ENCODE measurements around the gene KRT83. TPM values are rescaled to one million over a fixed set of nuclear protein-coding genes. Genes with fewer than 3 reads are reported as not detected.
"Not testable (repeated sequence)": the region's sequence is repeated elsewhere in the genome, so short reads cannot be mapped to it uniquely, and the experiment has no call there.

The KRT83 gene
- total RNA-seq, 1 donor from 2014 or later: not detected

DNA sequence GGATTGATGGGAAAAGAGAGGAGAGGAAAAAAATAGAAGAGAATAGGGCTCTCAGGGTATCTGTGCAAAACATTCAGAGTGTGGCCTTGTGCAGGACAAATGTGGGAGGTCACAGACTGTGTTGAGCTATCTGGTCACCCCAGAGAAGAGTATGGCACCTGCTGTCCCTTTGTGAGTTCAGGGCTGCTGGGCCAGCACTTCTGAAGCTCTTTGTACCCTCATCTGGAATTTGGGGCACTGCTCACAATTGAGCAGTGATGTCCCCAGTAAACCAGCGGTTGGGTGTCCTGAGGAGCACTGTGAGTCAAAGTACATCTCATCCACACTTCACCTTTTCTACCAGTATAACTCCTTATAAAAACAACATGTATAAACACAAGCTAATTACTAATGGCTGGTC, 27.3 kb downstream of the KRT83 start:
- peak in 1 of 2 donors; percentile 77 for DNase-seq (ENCODE audit: extremely low spot score in 2 of 2)
- H3K27ac ChIP-seq: no peak overlapping the region
- H3K4me1 ChIP-seq: no peaks in the 10 kb centered on the region
- H3K27me3 ChIP-seq: no peaks in the 10 kb centered on the region
- TF ChIP-seq POLR2A (IDR thresholded peaks at IDR 0.05): no peak
- no peak for TF ChIP-seq POLR2AphosphoS5 (IDR thresholded peaks at IDR 0.05; ENCODE audit: insufficient read depth in 1 of 2, low read depth in 1 of 2)
- TF ChIP-seq, protein P1, sequence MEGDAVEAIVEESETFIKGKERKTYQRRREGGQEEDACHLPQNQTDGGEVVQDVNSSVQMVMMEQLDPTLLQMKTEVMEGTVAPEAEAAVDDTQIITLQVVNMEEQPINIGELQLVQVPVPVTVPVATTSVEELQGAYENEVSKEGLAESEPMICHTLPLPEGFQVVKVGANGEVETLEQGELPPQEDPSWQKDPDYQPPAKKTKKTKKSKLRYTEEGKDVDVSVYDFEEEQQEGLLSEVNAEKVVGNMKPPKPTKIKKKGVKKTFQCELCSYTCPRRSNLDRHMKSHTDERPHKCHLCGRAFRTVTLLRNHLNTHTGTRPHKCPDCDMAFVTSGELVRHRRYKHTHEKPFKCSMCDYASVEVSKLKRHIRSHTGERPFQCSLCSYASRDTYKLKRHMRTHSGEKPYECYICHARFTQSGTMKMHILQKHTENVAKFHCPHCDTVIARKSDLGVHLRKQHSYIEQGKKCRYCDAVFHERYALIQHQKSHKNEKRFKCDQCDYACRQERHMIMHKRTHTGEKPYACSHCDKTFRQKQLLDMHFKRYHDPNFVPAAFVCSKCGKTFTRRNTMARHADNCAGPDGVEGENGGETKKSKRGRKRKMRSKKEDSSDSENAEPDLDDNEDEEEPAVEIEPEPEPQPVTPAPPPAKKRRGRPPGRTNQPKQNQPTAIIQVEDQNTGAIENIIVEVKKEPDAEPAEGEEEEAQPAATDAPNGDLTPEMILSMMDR (IDR thresholded peaks at IDR 0.05): no peak
- intact Hi-C loops (cut with DNase I): no loop called here
- no peaks in the 10 kb centered on the region for H3K9me3 ChIP-seq
- no peak overlapping the region for H3K4me3 ChIP-seq
- H3K36me3 ChIP-seq: no peaks in the 10 kb centered on the region

DNA sequence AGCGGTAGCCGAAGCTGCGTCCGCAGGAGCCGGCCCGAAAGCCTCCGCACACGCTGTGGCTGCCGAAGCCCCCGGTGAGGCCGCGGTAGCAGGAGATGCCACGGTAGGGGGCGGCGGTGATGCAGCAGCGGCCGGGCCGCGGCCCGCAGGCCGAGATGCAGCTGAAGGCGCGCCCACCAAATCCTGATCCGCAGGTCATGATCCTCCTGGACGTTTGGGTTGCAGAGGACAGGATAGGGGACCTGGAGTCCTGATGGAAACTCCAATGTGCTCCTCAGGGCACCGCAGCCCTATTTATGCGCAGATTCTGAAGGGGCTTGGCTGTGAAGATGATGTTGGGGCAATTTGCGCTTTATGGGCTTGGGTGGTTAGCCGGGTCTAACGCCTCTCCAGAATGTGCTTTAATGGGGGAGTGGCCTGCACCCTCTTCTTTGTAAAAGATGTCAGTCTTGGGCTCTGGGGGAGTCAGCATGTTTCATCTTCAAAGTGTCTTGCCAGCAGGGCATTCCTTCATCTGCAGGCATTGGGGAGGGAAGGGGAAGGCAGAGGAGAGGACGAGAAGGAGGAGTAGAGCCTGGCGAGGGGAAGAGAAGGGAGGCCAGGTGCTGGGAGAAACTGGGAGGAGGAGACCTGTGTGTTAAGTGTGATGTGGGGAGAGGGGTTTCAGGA, 29.8 kb downstream of the KRT83 start, which contains the start of gene KRT81:
KRT81 (minus strand) TSS at position 268 of the 669 bp plus-strand sequence; CDS start at position 199, 69 bp downstream.
- H3K27me3 ChIP-seq: no peaks in the 10 kb centered on the region
- H3K4me1 ChIP-seq: no peaks in the 10 kb centered on the region
- TF ChIP-seq POLR2AphosphoS5 (IDR thresholded peaks at IDR 0.05; ENCODE audit: insufficient read depth in 1 of 2, low read depth in 1 of 2) (no peak), POLR2A (IDR thresholded peaks at IDR 0.05) (no peak)
- TF ChIP-seq, protein P1 (IDR thresholded peaks at IDR 0.05): no peak
- H3K9me3 ChIP-seq: no peaks in the 10 kb centered on the region
- no peak within 1 kb of the TSS for H3K27ac ChIP-seq
- H3K4me3 ChIP-seq: no peak within 1 kb of the TSS
- H3K36me3 ChIP-seq: no peaks in the 10 kb centered on the region
- intact Hi-C loops (cut with DNase I): no loop called here
- peak; percentile 42 to 70 for DNase-seq (ENCODE audit: extremely low spot score in 2 of 2)

DNA sequence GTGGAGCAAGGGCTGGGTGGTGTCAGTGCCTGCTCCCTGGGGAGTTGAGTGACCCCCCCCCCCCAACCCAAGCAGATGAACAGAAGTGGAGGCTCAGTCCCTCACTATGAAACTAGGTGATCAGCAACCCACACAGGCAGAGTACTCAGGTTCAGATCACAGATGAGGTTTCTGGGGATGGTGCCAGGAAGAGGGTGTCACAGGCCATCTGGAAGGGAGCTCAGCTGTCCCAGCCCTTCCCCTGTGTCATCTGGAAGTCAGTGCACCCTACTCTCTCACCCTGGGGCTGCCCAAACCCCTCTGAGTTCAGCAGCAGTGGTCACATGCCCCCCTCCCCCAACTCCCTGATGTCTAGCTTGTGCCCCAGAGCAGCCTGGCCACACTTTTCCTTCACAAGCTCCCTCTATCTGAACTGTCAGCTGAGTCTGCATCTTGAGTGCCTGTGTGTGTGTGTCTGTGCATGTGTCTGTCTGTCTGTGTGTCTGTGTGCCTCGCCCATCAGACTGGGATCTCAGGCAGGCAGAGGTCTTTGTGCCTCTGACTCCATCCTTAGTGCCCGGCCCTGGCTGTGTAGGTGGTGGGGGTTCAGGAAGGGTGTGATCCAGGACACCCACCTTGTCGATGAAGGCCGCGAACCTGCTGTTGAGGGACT, 30.6 kb downstream of the KRT83 start:
- H3K9me3 ChIP-seq; H3K27ac ChIP-seq; H3K4me3 ChIP-seq; H3K36me3 ChIP-seq; H3K4me1 ChIP-seq; H3K27me3 ChIP-seq; DNase-seq (ENCODE audit: extremely low spot score in 2 of 2); intact Hi-C loops (cut with DNase I): not testable (repeated sequence)

DNA sequence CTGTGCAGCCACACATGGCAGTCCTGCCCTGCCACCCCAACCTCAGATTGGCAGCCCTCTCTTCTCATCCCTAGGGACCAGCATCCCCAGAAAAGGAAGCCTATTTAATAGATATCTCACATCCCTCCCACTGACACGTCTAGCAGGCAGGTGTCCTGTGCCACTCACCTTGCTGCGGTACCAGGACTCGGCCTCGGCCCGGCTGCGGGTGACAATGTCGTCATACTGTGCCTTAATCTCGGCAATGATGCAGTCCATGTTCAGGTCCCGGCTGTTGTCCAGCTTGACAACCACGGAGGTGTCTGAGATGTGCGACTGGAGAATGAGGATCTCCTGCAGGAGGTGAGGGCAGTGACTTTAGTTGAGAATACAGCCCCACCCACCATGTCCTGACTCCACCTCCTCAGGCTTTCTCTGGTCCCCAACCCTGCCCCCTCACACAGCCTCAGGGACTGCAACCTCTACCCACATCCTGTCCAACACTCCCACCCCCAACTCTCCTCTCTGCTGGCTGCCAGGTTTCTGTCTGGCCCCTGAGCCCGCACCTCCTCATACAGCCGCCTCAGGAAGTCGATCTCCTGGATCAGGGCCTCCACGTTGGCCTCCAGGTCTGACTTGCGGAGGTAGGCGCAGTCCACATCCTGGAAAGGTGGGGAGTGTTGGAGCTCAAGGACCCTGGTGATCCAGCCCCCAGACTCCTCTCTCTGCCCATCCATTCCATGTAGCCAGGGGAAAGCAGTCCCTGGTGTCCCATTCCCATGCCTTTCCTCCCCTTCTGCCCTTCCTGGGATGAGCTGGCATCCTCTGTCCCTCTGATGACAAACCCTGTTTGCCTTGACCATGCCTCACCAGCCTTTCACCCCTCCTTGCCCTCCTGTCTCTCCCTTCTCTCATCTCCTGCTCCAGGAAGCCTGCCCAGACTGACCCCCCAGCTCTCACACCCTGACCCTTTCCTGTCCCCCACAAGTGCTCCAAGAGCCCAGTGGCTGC, 33.1 kb downstream of the KRT83 start:
- H3K36me3 ChIP-seq; H3K27ac ChIP-seq; intact Hi-C loops (cut with DNase I); H3K4me3 ChIP-seq; H3K27me3 ChIP-seq; H3K4me1 ChIP-seq; H3K9me3 ChIP-seq: not testable (repeated sequence)
- peak; percentile 62 to 70 for DNase-seq (ENCODE audit: extremely low spot score in 2 of 2)

DNA sequence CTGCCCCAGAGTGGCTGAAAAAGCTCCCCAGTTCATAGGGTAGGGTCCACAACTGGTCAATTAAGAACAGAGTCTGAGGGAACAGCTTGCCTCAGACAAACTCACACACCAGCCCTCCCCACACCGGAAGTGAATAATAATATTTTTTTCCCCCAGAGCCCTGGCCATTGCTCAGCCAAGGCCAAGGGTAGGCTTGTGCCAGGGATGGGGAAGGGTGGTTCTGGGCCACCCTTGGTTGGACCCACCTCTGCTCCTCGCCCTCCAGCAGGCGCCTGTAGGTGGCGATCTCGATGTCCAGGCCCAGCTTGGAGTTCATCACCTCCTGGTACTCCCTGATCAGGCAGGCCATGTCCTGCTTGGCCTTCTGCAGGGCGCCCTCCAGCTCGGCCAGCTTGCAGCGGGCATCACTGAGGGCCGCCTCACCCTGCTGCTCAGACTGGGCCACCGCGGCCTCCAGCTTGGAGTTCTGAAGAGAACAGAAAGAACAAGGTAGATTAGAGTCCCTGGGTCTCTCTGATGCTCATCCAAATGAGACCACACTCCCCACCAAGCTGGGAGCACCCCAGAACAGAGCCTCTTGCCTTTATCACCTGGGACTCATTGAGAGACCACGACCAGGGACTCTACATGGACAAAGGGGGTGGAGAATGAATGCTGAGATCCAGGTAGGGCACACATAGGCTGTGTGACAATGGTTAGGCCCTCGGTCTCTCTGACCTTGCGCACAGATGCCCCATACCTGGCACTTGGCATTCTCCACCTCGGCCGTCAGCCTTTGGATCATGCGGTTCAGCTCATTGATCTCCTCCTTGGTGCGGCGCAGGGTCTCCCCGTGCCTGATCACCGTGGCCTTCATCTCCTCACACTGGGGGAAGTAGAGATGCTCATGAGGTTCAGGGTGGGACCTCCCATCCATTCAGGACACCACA, 34.1 kb downstream of the KRT83 start:
- H3K27ac ChIP-seq; H3K4me3 ChIP-seq; H3K9me3 ChIP-seq; intact Hi-C loops (cut with DNase I); H3K4me1 ChIP-seq; H3K27me3 ChIP-seq; H3K36me3 ChIP-seq: not testable (repeated sequence)
- DNase-seq (ENCODE audit: extremely low spot score in 2 of 2): peak; percentile 40 to 42
